GM04503 (cell line): ENCODE data around the gene SP7.
"Not testable (repeated sequence)": the region's sequence is repeated elsewhere in the genome, so short reads cannot be mapped to it uniquely, and the experiment has no call there.

Experiments
- DNase-seq: peaks from one replicate; pipeline ENCODE4 v3.0.0-alpha.2; 2012; ENCODE audit warnings: low read depth

Gene SP7

DNA sequence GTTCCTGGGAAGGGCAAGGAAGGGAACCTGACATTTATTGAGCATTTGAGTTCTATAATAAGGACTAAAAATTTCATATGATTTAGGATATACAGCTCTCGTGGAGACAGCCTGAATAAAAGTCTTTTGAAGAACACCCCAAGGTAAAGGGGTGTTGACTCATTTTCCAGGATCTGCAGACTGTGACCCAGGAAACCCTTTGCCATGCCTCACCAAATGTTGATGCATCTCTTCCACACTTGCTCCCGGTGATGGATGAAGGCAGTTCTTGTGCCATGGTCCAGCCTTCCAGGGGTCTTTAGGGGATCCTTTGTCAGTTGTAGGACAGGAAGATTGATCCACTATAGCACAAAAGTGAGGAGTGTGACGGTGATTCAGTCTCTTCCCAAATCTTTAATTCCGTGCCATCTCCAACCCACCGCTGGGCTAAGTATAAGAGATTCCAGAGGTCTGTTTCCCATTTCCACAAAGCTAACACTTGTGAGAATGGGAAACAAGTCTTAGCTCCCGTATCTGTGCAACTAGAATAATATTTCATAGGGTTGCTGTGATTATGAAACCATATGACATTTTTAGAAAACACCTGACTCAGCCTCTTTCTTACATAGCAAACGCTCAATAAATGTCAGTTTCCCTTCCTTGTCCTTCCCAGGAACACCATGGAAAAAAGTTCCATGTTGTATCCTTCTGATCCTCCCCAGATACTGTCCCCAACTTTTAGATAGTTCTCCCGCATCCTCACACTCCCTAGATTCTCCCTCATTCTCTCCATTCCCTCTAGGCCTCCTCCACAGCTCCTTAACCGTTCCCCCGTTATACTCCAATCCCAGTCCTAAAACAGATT is 15.6 kb downstream of the SP7 start:
- DNase-seq, result peak; percentile 11

DNA sequence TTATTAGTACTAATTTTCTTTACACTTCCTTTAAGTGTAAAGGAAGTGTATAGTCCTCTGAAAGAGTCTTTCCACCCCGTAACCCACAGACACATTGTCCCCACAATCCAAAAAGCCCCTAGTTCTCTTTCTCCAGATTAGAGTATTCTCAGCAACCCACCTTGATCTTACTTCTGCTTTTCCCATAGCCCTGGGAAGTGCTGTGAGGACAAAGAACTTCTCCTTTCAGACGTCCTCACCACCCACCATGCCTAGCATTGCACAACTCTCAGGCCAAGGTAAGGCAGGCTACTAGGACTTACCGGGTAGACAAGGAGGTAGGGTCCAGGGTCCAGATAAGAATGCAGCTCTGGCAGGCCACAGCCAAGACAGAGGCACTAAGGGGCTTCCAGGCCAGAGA is 22.2 kb downstream of the SP7 start:
- no peak for DNase-seq

DNA sequence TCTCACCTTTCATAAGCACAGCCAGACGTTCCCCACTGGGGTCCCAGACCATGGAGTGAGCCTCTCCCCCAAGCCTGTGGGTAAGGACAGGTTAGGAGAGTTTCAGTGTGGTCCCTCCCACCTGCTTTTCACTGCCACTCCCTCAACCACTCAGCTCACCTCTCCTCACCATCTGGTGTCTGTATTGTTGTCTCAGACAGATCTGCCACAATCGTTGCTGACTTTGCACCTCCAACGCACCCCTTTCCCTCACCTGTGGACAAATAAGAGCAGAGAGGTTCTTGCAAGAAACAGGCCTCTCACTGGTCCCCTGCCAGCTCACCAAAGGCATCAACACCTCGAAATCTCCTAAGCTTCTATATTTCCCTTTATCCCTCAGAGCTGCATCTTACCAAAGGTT is 27.9 kb downstream of the SP7 start:
- DNase-seq, result no peak

DNA sequence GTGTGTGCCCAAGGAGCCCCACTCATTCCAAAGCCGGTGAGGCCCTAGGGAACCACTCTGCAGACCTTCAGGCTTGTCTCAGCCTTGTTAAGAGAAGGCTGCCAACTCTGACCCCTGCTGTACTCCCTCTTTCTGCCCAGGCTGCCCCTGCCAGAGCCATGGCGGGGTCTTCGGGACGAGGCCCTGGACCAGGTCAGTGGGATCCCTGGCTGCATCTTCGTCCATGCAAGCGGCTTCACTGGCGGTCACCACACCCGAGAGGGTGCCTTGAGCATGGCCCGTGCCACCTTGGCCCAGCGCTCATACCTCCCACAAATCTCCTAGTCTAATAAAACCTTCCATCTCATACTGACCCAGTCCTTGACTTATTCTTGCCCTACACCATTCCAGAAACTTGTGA is 29.3 kb downstream of the SP7 start:
- no peak for DNase-seq

DNA sequence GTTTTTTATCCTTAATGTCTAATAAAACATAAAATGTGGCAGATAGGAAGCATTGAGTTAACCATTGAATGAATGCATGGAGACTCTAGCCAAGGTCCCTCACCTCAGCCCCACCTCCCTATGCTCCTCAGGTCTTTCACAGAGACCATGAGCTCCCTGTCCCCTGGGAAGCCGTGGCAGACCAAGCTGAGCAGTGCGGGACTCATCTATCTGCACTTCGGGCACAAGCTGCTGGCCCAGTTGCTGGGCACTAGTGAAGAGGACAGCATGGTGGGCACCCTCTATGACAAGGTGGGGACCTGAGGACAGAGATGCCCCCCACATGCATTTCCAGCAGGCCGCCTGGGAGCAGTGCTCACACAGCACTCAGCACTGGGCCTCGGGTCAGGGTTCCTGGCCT is 33.3 kb downstream of the SP7 start:
- DNase-seq, result no peak

DNA sequence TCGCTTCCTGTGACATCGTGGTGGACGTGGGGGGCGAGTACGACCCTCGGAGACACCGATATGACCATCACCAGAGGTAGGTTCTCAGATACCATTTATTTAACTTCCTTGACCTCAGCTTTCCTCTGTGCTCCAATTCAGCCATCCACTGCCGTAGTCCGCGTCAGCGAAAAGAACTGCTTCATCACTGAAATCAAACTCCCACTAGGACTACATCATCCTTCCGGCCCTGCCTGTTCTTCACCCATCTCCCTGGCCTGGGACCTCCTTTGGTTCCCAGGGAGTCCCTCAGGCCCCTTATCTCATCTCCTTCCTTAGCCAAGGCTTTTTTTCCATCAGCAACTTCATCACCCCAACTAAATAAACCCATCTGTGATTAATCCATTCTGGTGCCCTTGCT is 36.0 kb downstream of the SP7 start:
- peak; percentile 14 for DNase-seq

DNA sequence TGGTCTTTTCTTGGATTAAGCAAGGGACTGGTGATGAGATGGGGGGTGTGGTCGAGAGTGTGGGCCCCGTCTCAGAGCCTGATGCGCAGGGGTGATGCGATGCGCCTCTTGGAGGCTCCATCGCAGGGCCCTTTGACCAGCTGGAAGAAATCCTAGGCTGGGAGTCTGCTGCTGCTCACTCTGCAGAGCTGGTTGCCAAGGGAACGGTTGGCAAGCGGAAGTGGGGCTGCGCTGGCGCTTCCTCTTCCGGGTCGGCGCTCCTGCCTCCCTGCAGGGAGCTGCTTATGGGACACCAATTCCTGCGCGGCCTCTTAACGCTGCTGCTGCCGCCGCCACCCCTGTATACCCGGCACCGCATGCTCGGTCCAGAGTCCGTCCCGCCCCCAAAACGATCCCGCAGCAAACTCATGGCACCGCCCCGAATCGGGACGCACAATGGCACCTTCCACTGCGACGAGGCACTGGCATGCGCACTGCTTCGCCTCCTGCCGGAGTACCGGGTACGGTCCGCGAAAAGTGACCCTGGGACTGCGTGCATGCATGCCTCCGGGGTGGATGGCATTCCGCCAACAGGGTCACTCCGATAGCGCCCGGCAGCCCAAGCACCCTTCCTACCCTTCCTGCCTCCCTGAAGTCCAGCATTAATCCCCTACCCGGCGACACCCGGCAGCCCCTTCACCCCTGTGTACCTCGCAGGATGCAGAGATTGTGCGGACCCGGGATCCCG is 36.5 kb downstream of the SP7 start, which contains the start of gene MYG1:
Gene MYG1, plus strand, starts transcription at position 242 of the 727 bp plus-strand sequence. Its CDS starts 43 bp downstream, at position 285.
- peak; percentile 48 for DNase-seq

DNA sequence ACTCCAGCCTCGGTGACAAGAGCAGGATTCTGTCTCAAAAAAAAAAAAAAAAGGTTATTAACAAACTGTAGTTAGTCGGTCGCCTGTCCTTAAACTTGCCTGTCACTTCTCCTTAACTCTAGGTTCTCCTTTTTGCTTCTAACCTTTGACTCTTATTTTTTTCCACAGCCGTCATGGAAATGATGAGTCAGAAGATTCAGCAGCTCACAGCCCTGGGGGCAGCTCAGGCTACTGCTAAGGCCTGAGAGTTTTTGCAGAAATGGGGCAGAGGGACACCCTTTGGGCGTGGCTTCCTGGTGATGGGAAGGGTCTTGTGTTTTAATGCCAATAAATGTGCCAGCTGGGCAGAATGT is 37.1 kb downstream of the SP7 start:
- DNase-seq, result peak; percentile 28

DNA sequence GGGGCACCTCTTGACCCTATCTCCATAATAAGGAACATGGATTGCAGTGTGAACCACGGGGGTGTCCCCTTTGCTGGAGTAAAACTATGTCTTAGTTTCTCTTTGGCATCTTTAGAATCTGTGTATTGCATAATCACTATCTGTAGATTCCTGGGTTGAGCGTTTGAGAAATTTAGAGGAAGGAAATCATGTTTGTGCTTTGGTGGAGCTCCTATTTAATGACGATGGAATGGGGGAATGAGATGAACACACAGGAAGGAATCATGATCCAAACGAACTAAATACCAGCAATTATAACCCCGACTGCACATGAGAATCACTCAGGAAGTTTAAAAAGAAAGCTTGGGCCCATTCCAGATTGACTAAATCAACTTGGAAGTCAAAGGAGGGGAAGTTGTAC is 38.0 kb downstream of the SP7 start:
- DNase-seq, result peak; percentile 98

DNA sequence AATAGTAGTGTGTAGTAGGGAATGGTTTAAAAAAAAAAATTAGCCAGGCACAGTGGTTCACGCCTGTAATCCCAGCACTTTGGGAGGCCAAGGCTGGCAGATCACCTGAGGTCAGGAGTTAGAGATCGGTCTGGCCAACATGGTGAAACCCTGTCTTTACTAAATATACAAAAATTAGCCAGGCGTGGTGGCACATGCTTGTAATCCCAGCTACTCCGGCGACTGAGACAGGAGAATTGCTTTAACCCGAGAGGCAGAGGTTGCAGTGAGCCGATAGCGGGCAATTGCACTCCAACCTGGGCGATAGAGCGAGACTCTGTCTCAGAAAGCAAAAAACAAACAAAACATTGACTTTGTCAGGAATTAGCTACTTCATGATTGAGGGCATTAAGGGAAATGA is 39.0 kb downstream of the SP7 start:
- DNase-seq, result not testable (repeated sequence)

DNA sequence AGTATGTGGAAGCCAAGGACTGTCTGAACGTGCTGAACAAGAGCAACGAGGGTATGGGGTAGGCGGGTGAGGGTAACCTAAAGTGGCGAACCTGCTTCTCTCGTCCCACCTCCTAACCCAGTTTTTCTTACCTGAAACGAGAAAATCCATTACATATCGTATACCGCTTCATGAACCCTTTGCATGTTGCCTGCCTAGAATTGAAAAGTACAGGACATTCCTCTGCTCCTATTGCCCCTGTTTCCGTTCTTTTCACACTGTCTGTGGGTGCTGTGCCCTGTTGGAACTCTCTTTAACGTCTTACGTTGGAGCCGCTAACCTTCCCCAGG is 40.3 kb downstream of the SP7 start:
- DNase-seq, result no peak

DNA sequence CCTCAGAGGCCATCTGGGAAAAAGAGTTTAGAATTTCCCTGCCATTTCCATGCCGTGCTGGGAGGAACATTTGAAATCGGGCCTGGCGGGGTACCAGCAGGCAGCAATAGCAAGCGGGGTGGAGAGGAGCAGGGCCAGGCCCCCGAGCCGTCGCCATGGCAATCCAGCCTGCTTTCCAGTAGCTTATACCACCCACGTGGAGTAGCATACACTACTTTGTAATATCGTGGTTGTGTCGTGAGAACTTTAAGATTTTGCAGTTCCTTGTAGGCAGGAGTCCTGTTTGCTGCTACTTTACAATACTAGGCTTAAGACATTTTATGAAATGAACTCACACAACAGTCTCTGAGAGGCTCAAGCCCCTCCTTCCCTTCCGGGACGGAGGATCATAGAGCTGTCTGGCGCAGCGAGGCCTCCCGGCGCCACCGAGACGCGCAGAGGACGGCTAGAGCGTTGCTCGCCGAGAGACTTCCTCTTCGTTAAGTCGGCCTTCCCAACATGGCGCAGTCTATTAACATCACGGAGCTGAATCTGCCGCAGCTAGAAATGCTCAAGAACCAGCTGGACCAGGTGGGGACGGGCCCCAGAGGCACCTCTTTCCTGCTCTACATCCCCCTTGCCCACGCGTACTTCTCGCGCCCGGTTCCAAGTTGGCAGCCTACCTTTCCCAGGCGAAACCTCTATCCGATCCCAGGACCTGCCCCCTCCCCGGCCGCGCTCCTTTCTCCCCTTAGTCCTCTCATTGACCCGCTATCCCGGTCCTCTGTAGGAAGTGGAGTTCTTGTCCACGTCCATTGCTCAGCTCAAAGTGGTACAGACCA is 40.9 kb downstream of the SP7 start, which contains the start of gene PFDN5:
Gene PFDN5, plus strand, starts transcription at position 473 of the 821 bp plus-strand sequence. Its CDS starts 26 bp downstream, at position 499.
- peak; percentile 66 for DNase-seq

DNA sequence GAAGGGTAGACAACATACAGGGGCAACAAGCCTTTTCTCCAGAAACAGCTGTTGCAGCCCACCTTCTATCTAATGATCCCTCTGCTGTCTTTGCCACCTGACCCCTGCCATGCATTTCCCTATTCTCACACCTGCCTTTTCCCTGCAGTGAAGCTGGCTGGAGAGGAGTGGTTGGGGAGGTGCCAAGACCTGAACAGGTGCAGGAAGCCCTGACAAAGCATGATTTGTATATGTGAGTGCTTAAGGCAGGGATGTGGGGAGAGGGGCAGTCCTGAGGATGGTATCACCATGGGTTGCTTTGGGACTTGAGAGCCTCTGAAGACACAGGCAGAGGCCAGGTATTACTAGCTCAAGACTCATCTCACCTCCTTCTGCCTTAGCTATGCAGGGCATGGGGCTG is 43.7 kb downstream of the SP7 start:
- DNase-seq, result no peak

DNA sequence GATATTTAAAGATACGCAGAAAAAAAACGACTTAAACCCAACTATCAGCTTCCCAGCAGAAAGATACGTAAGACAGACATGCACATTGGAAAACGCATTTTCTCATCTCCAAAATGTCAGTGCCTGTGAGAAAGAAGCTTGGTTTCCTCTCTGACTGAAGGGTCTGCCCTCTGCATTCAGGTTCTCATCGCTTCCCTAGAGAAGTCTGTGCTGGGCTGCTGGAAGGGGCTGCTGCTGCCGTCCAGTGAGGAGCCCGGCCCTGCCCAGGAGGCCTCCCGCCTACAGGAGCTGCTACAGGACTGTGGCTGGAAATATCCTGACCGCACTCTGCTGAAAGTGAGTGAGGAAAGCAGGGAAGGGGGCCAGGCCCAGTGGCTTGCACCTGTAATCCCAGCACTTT is 45.5 kb downstream of the SP7 start:
- no peak for DNase-seq

DNA sequence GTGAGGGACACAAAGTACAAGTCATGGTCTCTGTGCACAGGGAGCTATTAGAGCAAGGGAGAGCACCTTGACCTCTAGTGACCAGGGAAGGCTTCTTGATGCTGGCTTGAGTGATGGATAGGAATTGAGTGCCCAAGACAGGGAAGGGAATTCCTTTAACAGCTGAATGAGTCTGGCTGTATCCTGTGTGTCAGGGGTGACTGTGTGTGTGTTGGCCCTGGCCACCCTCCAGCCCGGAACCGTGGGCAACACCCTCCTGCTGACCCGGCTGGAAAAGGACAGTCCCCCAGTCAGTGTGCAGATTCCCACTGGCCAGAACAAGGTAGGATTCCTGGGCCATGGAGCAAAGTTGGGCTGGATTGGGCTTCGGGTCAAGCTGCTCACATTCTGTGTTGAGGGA is 46.3 kb downstream of the SP7 start:
- no peak for DNase-seq

DNA sequence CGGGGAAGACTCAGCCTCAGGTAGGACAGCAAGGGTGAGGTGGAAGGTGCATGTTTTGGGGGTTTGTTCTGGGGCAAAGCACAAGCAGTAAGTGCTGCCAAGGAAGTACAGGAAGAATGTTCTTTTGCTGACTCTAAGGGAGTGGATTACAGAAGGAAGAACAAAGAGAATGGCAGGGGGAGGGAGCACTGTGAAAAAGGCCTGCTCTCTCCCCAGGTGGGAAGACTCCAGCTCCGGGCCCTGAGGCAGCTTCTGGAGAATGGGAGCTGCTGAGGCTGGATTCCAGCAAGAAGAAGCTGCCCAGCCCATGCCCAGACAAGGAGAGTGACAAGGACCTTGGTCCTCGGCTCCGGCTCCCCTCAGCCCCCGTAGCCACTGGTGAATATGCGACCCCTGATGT is 47.8 kb downstream of the SP7 start:
- no peak for DNase-seq

DNA sequence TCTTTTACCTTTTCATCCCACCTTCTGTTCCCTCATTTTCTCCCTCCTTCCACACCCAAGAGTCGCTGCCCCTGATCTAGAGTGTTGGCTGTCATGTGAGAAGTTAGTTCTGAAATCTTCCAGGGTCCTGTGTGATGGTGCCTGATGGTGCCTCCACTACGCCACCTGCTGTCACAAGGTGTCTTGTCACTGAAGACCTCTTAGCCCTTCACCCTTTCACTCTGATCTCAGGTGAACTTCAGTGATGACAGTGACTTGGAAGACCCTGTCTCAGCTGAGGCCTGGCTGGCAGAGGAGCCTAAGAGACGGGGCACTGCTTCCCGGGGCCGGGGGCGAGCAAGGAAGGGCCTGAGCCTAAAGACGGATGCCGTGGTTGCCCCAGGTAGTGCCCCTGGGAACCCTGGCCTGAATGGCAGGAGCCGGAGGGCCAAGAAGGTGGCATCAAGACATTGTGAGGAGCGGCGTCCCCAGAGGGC is 48.4 kb downstream of the SP7 start:
- no peak for DNase-seq

DNA sequence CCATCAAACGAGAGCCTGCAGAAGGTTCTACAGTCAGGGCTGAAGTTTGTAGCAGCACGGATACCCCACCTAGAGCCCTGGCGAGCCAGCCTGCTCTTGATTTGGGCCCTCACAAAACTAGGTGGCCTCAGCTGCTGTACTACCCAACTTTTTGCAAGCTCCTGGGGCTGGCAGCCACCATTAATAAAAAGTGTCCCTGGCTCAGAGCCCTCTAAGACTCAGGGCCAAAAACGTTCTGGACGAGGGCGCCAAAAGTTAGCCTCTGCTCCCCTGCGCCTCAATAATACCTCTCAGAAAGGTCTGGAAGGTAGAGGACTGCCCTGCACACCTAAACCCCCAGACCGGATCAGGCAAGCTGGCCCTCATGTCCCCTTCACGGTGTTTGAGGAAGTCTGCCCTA is 49.7 kb downstream of the SP7 start:
- no peak for DNase-seq

DNA sequence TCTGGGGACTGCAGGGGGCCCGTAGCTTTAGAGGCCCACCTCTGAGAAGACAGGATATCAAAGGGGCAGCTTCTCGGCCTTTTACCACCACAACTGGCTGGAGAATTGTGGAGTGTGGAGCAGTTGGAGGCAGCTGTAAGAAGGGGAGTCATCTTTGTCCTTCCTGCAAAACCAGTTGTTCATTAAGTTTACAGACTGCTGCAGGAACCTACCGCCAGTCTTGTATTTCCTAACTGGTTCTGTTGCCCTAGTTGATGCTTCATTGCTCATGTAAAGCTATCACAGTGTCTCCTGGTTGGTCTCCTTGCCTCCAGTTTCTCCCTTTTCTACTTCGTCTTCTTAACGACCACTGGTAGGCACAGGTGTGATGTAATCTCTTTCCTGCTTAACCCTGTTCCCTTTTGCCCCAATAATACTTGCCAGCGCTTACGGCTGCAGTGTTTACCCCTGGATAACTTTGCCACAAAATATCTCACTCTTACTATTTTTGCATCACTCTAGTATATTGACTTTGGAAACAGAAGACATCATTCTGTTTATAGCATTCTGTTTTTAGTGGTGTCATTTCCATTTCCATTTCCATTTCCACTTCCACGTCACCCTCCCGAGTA is 56.2 kb downstream of the SP7 start:
- no peak for DNase-seq

DNA sequence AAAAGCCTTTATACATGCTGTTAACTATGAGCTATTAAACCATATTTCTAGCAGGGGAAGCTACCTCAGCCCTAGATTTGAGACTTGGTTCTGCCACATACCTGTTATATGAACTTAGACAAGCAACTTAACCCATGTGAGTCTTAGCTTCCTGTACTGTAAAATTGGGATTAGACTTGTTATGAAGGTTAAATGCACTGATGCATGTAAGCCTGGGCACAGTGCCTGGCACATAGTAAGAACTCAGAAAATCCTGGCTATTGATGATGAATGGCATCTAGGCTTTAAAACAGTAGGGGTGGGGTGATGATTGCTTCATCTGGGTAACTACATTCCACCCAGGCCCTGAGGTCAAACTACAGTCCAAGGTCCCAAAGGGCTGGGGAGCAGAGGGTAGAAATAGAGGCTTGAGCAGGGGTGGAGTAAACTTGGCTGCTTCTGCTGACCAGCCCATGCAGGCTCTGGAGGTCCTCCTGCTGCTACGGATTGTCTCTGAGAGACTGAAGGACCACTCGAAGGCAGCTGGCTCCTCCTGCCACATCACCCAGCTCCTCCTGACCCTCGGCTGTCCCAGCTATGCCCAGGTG is 56.8 kb downstream of the SP7 start:
- no peak for DNase-seq

DNA sequence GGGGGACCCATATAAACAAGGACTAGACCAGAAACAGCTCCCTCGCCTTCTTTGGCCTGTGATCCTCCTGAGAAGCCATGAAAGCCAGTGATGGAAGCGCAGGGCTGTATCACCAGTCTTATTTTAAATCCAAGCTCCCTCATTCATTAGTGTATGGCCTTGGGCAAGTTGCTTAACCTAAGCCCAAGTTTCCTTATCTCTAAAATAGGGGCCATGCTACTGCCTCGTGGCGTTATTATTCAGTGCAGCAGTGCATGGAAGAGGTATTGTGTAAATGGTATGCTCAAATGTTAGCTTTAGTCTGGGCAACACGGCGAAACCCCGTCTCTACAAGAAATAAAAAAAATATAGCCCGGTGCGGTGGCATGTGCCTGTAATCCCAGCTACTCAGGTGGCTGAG is 58.2 kb downstream of the SP7 start:
- DNase-seq, result no peak
